HG03060 (cell line): ENCODE results near the gene DPP7.
"Not testable (repeated sequence)": the region's sequence is repeated elsewhere in the genome, so short reads cannot be mapped to it uniquely, and the experiment has no call there.

Source experiments
- ATAC-seq: cut with Tn5 transposase; IDR thresholded peaks from one replicate; pipeline ENCODE4 v1.9.1; 2021; ENCODE audit warnings: low read depth, moderate number of reproducible peaks; ENCODE audit not compliant: unreplicated experiment

Gene DPP7

GRCh38 chr9:137130176-137130755 lies 15.7 kb upstream of the DPP7 start:
- no peak for ATAC-seq

- no peak for ATAC-seq
Measured at GRCh38 chr9:137129456-137130175, 15.1 kb upstream of the DPP7 start.

- no peak for ATAC-seq
Measured at GRCh38 chr9:137128862-137129455, 14.4 kb upstream of the DPP7 start.

- ATAC-seq: no peak
Measured at GRCh38 chr9:137128158-137128861, 13.8 kb upstream of the DPP7 start.

- ATAC-seq: no peak
Measured at GRCh38 chr9:137127301-137128157, 13.0 kb upstream of the DPP7 start.

GRCh38 chr9:137126786-137127185 lies 12.3 kb upstream of the DPP7 start:
- ATAC-seq: no peak

- not testable (repeated sequence) for ATAC-seq
Measured at GRCh38 chr9:137123952-137124462, 9.5 kb upstream of the DPP7 start.

- no peak for ATAC-seq
Measured at GRCh38 chr9:137123468-137123837, 8.9 kb upstream of the DPP7 start.

- ATAC-seq: not testable (repeated sequence)
Measured at GRCh38 chr9:137122796-137123467, 8.4 kb upstream of the DPP7 start.

- not testable (repeated sequence) for ATAC-seq
Measured at GRCh38 chr9:137121927-137122795, 7.6 kb upstream of the DPP7 start.

- not testable (repeated sequence) for ATAC-seq
Measured at GRCh38 chr9:137118092-137118603, 3.6 kb upstream of the DPP7 start.

- ATAC-seq: no peak
Measured at GRCh38 chr9:137117269-137117731, 2.8 kb upstream of the DPP7 start.

- ATAC-seq: no peak
Measured at GRCh38 chr9:137116728-137117127, 2.2 kb upstream of the DPP7 start.

- ATAC-seq: no peak
Measured at GRCh38 chr9:137116027-137116507, 1.5 kb upstream of the DPP7 start.

GRCh38 chr9:137115394-137116026 lies 977 bp upstream of the DPP7 start:
- ATAC-seq: no peak

GRCh38 chr9:137114220-137114612 lies 317 bp downstream of the DPP7 start:
- ATAC-seq: no peak

GRCh38 chr9:137113385-137114159 lies 961 bp downstream of the DPP7 start:
- no peak for ATAC-seq
